DOHH2 (cell line): ENCODE measurements around the gene SMURF1.

Experiments used
- H3F3A ChIP-seq: fragments of 200-600 bp; sonication (generic), shearing (Covaris generic); 2 replicates; pipeline ENCODE4 v1.6.0; 2016; ENCODE audit warnings: antibody characterized with exemption, mild to moderate bottlenecking; ENCODE audit not compliant: control insufficient read depth, insufficient read depth
- H3K27ac ChIP-seq: fragments of 200-600 bp; sonication (generic); 2 replicates; pipeline ENCODE4 v1.5.1; 2014; ENCODE audit warnings: low read depth, mild to moderate bottlenecking, low read length, moderate library complexity
- H3K27me3 ChIP-seq: fragments of 200-600 bp; sonication (generic); 2 replicates; pipeline ENCODE4 v1.6.1; 2014; ENCODE audit warnings: mild to moderate bottlenecking, low read length, mixed read lengths; ENCODE audit not compliant: control insufficient read depth
- H3K36me3 ChIP-seq: fragments of 200-600 bp; sonication (generic); 2 replicates; pipeline ENCODE4 v1.6.1; 2014; ENCODE audit warnings: mild to moderate bottlenecking, low read length, moderate library complexity, mixed read lengths; ENCODE audit not compliant: control insufficient read depth
- H3K4me1 ChIP-seq: fragments of 200-600 bp; sonication (generic); 2 replicates; pipeline ENCODE4 v1.6.1; 2014; ENCODE audit warnings: mild to moderate bottlenecking, low read length, mixed read lengths; ENCODE audit not compliant: control insufficient read depth
- H3K4me2 ChIP-seq: fragments of 200-600 bp; sonication (generic); 2 replicates; pipeline ENCODE4 v1.6.0; 2014; ENCODE audit warnings: mild to moderate bottlenecking, low read length, moderate library complexity
- H3K4me3 ChIP-seq: fragments of 200-600 bp; sonication (generic); 2 replicates; pipeline ENCODE4 v1.5.1; 2014; ENCODE audit warnings: mild to moderate bottlenecking, low read length, mixed read lengths
- H3K79me2 ChIP-seq: fragments of 200-600 bp; sonication (generic); 2 replicates; pipeline ENCODE4 v1.6.1; 2014; ENCODE audit warnings: mild to moderate bottlenecking, low read length, mixed read lengths; ENCODE audit not compliant: control insufficient read depth
- H3K9me2 ChIP-seq: fragments of 200-600 bp; sonication (generic); replicated peaks from 2 replicates; pipeline ENCODE4 v1.6.1; 2014; ENCODE audit warnings: mild to moderate bottlenecking, low read length, mixed read lengths; ENCODE audit not compliant: control insufficient read depth
- H3K9me3 ChIP-seq: fragments of 200-600 bp; sonication (generic); 2 replicates; pipeline ENCODE4 v1.6.1; 2014; ENCODE audit warnings: antibody characterized with exemption, low read length, mixed read lengths; ENCODE audit not compliant: control insufficient read depth, insufficient read depth
- H4K20me1 ChIP-seq: fragments of 200-600 bp; sonication (generic); 2 replicates; pipeline ENCODE4 v1.6.0; 2014; ENCODE audit warnings: low read depth, mild to moderate bottlenecking, antibody characterized with exemption, low read length, moderate library complexity; ENCODE audit not compliant: control insufficient read depth, insufficient read depth
- EZH2phosphoT487 ChIP-seq: fragments of 200-600 bp; sonication (generic); IDR thresholded peaks from 2 replicates; pipeline ENCODE4 v1.6.1; 2017; ENCODE audit warnings: borderline replicate concordance, mild to moderate bottlenecking, antibody characterized with exemption, low read length, moderate library complexity, mixed read lengths
- TF ChIP-seq, protein P1 (sequence below): fragments of 200-600 bp; sonication (generic); IDR thresholded peaks from one replicate; pipeline ENCODE4 v1.5.1; 2014; ENCODE audit warnings: antibody characterized with exemption, mild to moderate bottlenecking, low read depth, low read length; ENCODE audit not compliant: poor library complexity, severe bottlenecking

The SMURF1 gene

DNA sequence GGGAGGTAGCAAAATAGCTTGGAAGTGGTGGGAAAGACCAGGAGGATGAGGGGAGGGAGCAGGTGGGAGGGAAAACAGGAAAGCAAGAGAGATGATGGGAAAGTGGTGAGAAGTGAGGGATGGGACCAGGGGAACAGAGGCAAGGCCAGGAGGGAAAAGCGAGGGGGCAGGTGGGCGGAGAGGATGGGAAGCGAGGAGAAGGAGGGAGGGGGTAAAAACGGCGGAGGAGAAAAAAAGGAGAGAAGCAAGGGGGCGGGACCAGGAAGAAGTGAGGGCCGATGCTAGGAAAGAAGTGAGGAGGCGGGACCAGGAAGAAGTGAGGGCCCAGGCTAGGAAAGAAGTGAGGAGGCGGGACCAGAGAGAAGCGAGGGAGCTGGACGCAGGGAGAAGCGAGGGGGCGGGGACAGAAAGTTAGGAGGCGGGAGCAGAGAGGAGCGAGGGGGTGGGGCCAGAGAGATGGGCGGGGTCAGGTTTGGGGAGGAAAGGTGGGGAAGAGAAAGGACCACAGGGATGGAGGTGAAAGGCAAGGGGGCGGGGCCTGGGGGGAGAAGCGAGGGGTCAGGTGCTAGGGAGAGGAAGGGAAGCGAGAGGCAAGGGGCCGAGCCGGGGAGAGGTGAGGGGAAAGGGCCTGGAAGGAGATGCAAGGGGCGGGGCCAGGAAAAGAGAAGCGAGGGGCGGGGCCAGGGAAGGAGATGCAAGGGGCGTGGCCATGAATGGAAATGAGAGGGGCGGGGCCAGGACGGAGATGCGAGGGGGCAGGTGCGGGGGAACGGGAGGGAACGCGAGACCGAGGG is 984 bp downstream of the SMURF1 start:
- peaks cover 56% of the 10 kb centered on the region for H3K79me2 ChIP-seq
- no peak overlapping the region for H3K27ac ChIP-seq

DNA sequence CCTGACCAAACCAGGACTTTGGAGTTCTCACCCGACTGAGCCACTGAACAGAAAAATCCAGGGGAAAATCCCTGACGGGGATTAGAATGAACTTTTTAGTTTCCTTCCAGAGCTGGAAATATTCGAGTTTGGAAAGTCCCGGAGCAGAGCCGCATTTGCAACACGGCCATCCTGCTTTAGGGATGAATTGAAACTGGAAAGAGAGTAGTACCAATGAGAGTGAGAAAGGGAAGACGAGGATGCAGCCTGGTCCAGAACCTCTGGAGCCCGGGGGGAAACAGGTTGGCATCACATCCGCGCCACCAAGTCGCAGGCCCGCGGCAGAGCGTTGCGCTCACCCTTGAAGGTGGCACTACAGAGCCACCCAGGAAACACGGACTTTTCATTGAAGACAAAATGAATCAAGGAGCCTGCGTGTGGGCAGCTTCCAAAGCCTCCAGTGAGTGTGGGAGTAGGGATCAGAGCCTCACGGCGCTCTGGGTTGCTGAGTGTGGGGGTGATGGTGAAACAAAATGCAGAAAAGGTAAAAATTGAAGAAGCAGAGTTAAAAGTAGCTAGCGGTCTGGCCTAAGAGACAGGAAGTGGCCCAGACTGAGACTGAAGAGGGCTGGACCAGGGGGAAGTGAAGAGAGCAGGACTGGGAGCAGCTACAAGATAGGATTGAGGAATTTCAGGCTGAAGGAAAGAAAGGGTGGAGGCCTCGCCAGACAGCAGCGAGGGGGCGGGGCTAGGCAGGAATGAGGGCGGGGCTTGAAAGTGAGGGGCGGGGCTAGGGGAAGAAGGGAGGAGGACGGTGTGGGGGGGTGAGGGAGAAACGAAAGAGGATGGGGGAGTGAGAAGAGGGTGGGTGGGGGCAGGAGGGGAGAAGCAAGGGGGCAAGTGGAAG is 1.8 kb downstream of the SMURF1 start:
- peaks cover 46% of the 10 kb centered on the region for H4K20me1 ChIP-seq
- no peaks in the 10 kb centered on the region for H3K9me3 ChIP-seq
- peaks cover 10% of the 10 kb centered on the region for H3K36me3 ChIP-seq
- no peak overlapping the region for H3K27ac ChIP-seq
- TF ChIP-seq, protein P1, sequence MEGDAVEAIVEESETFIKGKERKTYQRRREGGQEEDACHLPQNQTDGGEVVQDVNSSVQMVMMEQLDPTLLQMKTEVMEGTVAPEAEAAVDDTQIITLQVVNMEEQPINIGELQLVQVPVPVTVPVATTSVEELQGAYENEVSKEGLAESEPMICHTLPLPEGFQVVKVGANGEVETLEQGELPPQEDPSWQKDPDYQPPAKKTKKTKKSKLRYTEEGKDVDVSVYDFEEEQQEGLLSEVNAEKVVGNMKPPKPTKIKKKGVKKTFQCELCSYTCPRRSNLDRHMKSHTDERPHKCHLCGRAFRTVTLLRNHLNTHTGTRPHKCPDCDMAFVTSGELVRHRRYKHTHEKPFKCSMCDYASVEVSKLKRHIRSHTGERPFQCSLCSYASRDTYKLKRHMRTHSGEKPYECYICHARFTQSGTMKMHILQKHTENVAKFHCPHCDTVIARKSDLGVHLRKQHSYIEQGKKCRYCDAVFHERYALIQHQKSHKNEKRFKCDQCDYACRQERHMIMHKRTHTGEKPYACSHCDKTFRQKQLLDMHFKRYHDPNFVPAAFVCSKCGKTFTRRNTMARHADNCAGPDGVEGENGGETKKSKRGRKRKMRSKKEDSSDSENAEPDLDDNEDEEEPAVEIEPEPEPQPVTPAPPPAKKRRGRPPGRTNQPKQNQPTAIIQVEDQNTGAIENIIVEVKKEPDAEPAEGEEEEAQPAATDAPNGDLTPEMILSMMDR: no peak
- no peak for TF ChIP-seq EZH2phosphoT487
- no peaks in the 10 kb centered on the region for H3K9me2 ChIP-seq
- H3K4me1 ChIP-seq: peaks cover 34% of the 10 kb centered on the region
- H3K4me3 ChIP-seq: peak overlapping the region; percentile 83
- H3K4me2 ChIP-seq: peak overlapping the region; percentile 78
- H3F3A ChIP-seq: peaks cover 25% of the 10 kb centered on the region
- peaks cover 65% of the 10 kb centered on the region for H3K79me2 ChIP-seq
- H3K27me3 ChIP-seq: 0 out of 2 replicates have a peak, but pooled peaks cover 2% of the 10 kb centered on the region

More for the DNA sequence above, 984 bp downstream of the SMURF1 start:
- peaks cover 10% of the 10 kb centered on the region for H3K36me3 ChIP-seq
- TF ChIP-seq, protein P1: no peak
- TF ChIP-seq EZH2phosphoT487: no peak
- H3K4me3 ChIP-seq: peak overlapping the region; percentile 83
- peak overlapping the region; percentile 78 for H3K4me2 ChIP-seq
- H3K9me2 ChIP-seq: no peaks in the 10 kb centered on the region
- no peaks in the 10 kb centered on the region for H3K9me3 ChIP-seq
- H4K20me1 ChIP-seq: peaks cover 41% of the 10 kb centered on the region
- peaks cover 25% of the 10 kb centered on the region for H3F3A ChIP-seq
- 0 out of 2 replicates have a peak, but pooled peaks cover 2% of the 10 kb centered on the region for H3K27me3 ChIP-seq
- peaks cover 34% of the 10 kb centered on the region for H3K4me1 ChIP-seq

DNA sequence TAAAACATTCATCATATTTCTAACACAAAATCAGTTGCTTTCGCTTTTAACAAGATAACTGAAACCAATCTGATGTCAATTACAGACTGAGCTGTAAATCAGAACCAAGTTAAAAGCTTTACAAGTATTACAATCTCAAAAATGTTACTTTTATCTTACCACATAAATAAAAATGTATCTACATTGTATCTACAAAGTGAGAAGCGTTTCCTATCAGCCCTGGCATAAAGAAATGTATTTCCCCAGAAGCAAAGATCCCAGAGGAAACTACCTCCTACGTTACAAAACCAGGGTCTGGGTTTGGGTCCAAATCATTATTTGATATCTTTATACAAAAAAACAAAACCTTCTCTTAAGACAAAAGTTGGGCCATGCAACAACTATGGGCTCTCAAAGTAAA is 2.6 kb downstream of the SMURF1 start:
- no peak for TF ChIP-seq EZH2phosphoT487
- TF ChIP-seq, protein P1: no peak

More for the DNA sequence above, 2.6 kb downstream of the SMURF1 start:
- Histone ChIP-seq H3K4me2 (peak overlapping the region; percentile 78; the same call in 1 of the 2 replicates), H3K9me2 (no peaks in the 10 kb centered on the region), H3K79me2 (peaks cover 72% of the 10 kb centered on the region), H3K4me3 (no peak overlapping the region), H3F3A (peaks cover 27% of the 10 kb centered on the region), H3K4me1 (peaks cover 39% of the 10 kb centered on the region), H3K27ac (no peak overlapping the region), H3K9me3 (no peaks in the 10 kb centered on the region), H3K36me3 (peaks cover 10% of the 10 kb centered on the region), H4K20me1 (peaks cover 52% of the 10 kb centered on the region), H3K27me3 (no peaks in the 10 kb centered on the region)
